ENCODE measurements around the gene RTN4R. TPM values are rescaled to one million over a fixed set of nuclear protein-coding genes. Genes with fewer than 3 reads are reported as not detected.

RTN4R gene
- polyA plus RNA-seq, 1 experiment: 0.16 TPM

DNA sequence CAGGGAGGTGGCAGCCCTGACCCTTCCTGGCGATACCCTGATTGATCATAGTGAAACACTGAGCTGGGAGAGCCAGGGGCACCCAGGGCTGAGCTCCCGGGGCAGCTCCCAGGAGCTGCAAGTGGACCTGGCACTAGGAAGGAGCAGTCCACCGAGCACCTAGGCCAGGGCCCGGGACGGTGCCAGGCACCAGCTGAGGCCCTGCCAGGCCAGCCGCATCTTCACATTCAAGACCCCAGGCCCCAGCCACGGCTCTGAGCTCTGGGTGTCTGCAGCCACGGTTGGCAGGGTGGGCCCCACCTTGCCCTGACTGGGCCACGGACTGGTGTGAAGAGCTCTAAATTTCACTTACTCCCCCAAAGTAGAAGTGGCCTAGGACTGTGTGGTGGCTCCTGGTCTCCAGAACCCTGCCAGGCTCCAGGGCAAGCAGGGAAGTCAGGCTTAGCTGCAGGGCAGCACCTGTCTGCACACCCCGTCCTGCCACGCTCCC lies 58.3 kb downstream of the RTN4R start:
- DNase-seq (ENCODE audit: low read depth, low spot score): no peak
- no peaks in the 10 kb centered on the region for H3K27me3 ChIP-seq (ENCODE audit: control insufficient read depth, insufficient read depth, low read length)
- CTCF ChIA-PET: no interaction called here

DNA sequence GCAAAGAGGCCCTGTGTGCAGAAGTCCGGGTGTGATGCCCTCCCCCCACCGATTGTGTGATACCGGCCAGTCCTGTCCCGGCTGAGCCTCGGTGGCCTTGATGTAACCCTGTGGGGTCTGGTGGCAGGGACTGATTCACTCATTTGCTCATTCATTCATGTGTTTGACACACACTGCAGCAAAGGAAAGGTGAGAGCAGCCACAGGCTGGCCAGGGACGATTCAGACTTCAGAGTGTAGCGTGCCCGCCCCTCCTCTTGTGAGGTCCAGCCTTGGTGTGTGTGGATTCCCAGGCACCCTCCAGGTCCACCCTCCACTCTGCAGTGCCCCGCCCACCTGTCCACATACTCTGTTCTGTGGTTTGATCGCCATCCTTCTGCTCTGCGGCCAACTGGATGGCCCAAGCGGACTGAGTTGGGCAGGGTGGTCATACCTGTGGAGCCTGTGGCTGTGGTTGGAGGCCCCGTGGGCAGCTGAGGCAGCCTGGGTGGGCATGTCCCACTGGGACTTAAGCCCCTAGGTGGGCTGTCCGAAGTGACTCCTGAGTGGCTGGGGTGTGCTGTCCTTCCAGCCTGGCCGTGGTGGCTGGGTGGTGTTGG lies 59.3 kb downstream of the RTN4R start:
- Histone ChIP-seq H3K27ac (ENCODE audit: low read depth, low read length) (no peak overlapping the region), H3K9me3 (ENCODE audit: control insufficient read depth, insufficient read depth, low read length) (no peaks in the 10 kb centered on the region; the same call in 1 of the 2 replicates), H3K27me3 (ENCODE audit: control insufficient read depth, insufficient read depth, low read length) (no peaks in the 10 kb centered on the region), H3K4me3 (ENCODE audit: low read depth, low read length) (no peak overlapping the region)
- no peak for DNase-seq (ENCODE audit: low read depth, low spot score)
- CTCF ChIA-PET: no interaction called here
- POLR2A ChIA-PET: no interaction called here
- TF ChIP-seq, protein P1, sequence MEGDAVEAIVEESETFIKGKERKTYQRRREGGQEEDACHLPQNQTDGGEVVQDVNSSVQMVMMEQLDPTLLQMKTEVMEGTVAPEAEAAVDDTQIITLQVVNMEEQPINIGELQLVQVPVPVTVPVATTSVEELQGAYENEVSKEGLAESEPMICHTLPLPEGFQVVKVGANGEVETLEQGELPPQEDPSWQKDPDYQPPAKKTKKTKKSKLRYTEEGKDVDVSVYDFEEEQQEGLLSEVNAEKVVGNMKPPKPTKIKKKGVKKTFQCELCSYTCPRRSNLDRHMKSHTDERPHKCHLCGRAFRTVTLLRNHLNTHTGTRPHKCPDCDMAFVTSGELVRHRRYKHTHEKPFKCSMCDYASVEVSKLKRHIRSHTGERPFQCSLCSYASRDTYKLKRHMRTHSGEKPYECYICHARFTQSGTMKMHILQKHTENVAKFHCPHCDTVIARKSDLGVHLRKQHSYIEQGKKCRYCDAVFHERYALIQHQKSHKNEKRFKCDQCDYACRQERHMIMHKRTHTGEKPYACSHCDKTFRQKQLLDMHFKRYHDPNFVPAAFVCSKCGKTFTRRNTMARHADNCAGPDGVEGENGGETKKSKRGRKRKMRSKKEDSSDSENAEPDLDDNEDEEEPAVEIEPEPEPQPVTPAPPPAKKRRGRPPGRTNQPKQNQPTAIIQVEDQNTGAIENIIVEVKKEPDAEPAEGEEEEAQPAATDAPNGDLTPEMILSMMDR (IDR thresholded peaks at IDR 0.05; ENCODE audit: low read depth, low read length): no peak

More for the DNA sequence above, 58.3 kb downstream of the RTN4R start:
- H3K4me3 ChIP-seq (ENCODE audit: low read depth, low read length): no peak overlapping the region
- no peak overlapping the region for H3K27ac ChIP-seq (ENCODE audit: low read depth, low read length)
- POLR2A ChIA-PET: interaction anchor here (0.5 kb wide), 1 partner anchor 234 kb away, joined by 3 read pairs; no protein-coding TSS in a partner anchor
- TF ChIP-seq, protein P1 (IDR thresholded peaks at IDR 0.05; ENCODE audit: low read depth, low read length): no peak
- H3K9me3 ChIP-seq (ENCODE audit: control insufficient read depth, insufficient read depth, low read length): no peaks in the 10 kb centered on the region; the same call in 1 of the 2 replicates

DNA sequence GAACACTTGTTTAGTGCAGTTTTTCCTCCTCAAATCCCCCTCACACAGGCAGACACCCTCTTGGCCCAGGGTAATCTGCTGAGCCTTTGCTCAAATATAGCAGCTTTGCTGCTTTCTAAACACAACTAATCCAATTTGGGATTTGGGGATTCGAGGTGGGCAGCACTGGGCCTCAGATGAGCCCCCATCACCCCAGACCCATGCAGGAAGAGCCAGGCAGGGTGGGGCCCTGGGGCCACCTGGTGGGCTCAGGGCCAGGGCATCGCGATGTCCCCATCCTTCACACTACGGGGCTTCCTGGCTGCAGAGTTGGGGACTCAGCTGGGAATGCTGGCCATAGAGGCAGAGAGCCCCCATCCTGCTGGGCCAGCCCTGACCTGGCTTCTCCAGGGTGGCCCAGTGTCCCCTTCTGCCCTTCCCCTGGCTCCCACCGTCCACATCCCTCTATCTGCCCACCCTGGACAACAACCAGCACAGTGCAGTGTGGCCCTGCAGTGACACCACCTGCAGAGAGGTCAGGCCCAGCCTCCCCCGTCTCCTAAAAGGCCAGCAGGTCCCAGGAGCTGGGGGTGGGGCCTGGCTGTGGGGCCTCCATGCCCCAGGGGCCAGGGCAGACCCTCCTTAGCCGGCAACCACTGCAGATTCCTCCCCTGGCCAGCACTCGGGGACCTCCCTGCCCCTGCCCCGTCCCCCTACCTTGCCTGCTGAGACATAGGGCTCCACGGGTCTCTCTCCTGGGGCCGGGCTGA lies 60.7 kb downstream of the RTN4R start:
- Histone ChIP-seq H3K27ac (ENCODE audit: low read depth, low read length) (no peak overlapping the region), H3K27me3 (ENCODE audit: control insufficient read depth, insufficient read depth, low read length) (no peaks in the 10 kb centered on the region), H3K4me3 (ENCODE audit: low read depth, low read length) (peak overlapping the region; percentile 70), H3K9me3 (ENCODE audit: control insufficient read depth, insufficient read depth, low read length) (peaks cover 6% of the 10 kb centered on the region; the same call in 1 of the 2 replicates)
- TF ChIP-seq, protein P1 (IDR thresholded peaks at IDR 0.05; ENCODE audit: low read depth, low read length): no peak
- POLR2A ChIA-PET: no interaction called here
- no peak for DNase-seq (ENCODE audit: low read depth, low spot score)
- CTCF ChIA-PET: no interaction called here

DNA sequence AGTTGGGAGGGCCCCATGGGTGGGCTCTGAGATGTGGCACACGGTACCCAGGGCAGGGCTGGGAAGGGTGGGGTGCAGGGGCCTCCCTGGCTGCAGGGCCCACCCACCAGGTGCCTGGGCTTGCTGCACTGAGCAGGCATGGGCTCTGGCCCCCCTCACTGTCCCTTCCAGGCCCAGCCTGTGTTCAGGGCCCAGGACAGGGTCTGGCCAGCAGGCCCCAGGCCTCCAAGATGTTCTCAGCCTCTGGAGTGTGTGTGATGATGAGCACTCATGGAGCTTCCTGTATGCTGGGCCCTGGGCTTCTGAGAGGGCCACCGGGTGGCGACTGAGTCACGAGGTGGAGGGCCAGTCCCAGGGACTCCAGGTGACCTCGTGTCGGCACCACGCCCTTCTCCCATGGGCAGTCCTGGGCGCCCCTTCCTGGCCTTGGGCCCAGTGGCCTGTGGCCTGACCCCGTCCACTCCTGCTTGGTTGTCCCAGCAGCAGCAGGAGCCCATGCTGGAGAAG lies 61.4 kb downstream of the RTN4R start:
- TF ChIP-seq, protein P1 (IDR thresholded peaks at IDR 0.05; ENCODE audit: low read depth, low read length): no peak

More for the DNA sequence above, 61.4 kb downstream of the RTN4R start:
- Histone ChIP-seq H3K4me3 (ENCODE audit: low read depth, low read length) (peak overlapping the region; percentile 70), H3K9me3 (ENCODE audit: control insufficient read depth, insufficient read depth, low read length) (peaks cover 6% of the 10 kb centered on the region; the same call in 1 of the 2 replicates), H3K27ac (ENCODE audit: low read depth, low read length) (peak overlapping the region; percentile 52), H3K27me3 (ENCODE audit: control insufficient read depth, insufficient read depth, low read length) (no peaks in the 10 kb centered on the region)
- ChIA-PET CTCF (no interaction called here), POLR2A (no interaction called here)
- DNase-seq (ENCODE audit: low read depth, low spot score): no peak

Measured in AG04450 (cell line).